HK-2 (cell line): ENCODE measurements around the gene MYBL2.
"Not testable (repeated sequence)": the region's sequence is repeated elsewhere in the genome, so short reads cannot be mapped to it uniquely, and the experiment has no call there.

Source experiments
- DNase-seq: peaks from one replicate; pipeline ENCODE4 v3.0.0-alpha.2; 2018; ENCODE audit not compliant: unreplicated experiment

Gene MYBL2

DNA sequence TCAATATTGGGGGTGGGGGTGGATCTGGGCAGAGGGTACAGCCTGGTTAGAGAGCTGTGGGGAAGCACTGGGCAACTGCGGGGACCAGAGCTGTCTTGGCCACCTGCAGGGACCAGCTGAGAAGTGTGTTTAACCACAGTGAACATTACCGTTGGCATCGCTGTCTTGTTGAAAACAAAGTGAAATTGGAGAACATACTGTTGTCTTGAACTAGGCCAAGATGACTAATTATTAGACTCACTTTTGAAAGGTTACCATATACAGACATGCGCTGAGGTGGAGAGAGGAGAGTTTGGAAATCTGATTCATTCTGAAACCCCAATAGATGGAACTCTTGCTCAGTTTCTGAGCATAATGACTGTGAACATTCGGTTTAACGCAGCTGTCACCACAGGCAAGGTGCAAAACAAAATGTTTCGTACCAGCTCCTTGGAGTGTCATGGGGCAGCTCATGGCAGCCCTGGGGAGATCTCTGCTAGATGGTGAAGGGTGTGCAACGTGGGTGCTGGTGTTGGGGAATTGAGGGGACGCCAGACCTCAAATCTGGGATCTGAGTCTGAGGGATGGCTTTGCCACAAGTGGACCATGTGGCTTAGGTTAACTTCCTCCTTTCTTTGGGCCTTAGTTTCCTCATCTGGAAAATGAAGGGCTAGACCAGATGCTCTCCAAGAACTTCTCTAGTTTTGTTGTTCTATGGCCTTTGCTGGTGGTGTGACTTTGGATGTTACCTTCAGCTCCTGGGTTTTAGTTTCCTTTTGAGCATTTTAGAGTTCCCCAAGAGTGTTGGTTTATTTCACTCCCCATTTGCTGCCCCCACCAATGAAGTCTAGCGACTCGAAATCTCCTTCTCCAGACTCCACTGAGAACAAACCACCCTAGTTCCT, 84.5 kb downstream of the MYBL2 start:
- DNase-seq, result no peak

DNA sequence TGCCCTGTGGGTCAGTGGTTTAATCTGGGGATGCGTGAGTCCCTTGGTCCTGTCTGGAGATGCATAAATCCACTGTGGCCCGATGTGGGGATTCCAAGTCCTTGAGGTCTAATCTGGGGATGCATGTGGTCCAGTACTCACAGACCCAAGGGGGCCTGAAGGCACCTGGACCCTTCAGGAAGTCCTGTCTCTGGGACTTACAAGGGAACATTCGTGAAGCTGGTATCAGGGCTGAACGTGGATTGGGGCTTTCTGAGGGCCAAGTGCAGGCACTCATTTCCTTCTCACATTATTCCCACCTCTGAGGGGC, 85.1 kb downstream of the MYBL2 start:
- DNase-seq, result no peak

- DNase-seq, result peak; percentile 89
Measured at GRCh38 chr20:43752561-43753301, 85.8 kb downstream of the MYBL2 start.

- no peak for DNase-seq
Measured at GRCh38 chr20:43755390-43755789, 88.5 kb downstream of the MYBL2 start.

DNA sequence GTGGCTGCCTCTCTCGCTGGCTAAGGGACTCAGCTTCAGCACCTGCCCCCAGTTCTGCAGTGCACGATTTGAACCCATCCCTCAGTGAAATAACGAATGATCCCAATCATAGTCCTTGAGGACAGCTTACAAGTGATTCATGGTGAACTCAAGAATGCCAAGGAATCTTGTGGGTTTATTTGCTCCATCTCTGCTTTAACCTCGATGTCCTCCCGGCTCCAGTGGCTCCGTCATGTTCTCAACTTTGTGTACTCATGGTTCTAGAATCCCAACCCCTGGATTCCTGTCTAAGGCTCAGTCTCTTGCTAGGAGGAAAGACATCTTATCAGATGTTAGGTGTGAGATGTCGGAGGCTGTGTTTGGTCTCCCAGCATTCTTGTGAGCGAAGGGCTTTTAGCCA, 88.9 kb downstream of the MYBL2 start:
- no peak for DNase-seq

GRCh38 chr20:43757888-43758287, 91.0 kb downstream of the MYBL2 start:
- DNase-seq, result not testable (repeated sequence)

GRCh38 chr20:43761386-43762340, 94.7 kb downstream of the MYBL2 start:
- DNase-seq, result no peak

- DNase-seq, result no peak
Measured at GRCh38 chr20:43762911-43763310, 96.0 kb downstream of the MYBL2 start.

- no peak for DNase-seq
Measured at GRCh38 chr20:43765916-43766315, 99.0 kb downstream of the MYBL2 start.
